ENCODE data around the gene PAH.
A peak's percentile ranks its signal among the peaks of the same experiment; 100 is the strongest.

The PAH gene

DNA sequence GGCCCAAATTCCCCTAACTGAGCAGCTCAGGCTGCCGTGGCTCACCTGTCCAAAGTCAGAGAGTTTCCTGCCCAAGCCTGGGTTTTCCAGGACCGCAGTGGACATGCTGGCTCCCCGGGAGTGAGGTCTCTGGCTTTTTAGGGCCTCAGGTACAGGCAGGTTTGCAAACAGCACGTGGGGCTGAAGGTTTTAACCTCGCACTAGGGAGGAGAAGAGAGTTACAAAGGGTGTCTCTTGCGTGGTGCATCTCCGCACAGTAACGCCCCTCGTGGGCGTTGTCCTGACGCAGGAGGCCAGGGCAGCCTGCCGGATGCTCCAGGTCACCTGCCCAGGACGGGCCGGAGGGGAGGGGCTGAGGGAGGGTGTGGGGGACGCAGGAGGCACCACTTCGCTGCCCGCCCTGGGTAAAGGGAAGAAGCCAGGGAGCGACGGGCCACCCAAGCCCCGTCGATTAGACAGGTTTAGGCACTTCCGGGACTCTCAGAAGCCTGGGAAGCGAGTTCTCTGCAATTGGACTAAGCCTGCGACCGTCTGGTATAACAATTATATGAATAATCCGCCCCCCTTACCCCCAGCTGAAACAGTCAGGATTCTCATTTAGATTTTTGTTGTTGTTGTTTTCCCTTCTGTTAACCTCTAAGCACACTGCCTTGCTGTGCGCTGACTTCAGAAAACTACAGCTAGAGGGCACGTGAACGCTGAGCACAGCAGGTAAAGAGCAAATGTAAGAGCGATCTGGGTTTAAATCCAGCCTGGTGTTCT, at the start of gene PAH:
TSS of gene PAH (minus strand) at position 219 of the 762 bp plus-strand sequence. CDS start at position 105, 114 bp downstream.
- DNase-seq: peak; percentile 5

DNA sequence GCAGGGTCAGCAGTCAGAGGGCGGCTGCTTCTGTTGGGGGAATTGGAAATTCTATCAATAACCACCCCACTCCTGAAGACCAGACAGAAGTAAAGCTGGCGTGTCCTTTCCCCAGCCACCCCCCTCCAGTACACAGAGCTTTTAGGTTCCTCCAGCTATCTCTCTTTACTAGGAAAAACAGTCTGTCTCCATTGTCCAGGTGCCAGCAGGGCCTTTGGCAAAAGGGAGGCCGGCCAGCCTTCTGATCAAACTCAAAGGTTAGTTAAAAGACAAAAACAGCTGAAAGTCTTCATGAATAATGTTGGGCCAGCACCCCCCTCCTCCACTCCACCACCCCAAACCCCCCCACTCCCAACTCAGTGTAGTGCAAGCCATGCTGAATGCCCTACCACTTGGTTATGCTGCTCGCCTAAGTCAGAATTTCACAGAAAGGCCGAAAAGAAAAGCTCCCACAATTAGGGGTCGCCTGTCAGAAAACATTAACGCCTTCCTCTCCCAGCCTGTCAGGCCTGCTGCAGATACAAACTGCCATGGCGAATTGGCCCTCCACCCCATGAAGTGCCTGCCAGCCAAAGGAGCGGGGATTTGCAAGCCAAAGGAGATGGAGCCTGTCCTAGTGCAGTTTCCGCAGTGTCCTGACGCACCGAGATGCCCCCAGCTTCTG, 49.3 kb upstream of the PAH start:
- DNase-seq: no peak

DNA sequence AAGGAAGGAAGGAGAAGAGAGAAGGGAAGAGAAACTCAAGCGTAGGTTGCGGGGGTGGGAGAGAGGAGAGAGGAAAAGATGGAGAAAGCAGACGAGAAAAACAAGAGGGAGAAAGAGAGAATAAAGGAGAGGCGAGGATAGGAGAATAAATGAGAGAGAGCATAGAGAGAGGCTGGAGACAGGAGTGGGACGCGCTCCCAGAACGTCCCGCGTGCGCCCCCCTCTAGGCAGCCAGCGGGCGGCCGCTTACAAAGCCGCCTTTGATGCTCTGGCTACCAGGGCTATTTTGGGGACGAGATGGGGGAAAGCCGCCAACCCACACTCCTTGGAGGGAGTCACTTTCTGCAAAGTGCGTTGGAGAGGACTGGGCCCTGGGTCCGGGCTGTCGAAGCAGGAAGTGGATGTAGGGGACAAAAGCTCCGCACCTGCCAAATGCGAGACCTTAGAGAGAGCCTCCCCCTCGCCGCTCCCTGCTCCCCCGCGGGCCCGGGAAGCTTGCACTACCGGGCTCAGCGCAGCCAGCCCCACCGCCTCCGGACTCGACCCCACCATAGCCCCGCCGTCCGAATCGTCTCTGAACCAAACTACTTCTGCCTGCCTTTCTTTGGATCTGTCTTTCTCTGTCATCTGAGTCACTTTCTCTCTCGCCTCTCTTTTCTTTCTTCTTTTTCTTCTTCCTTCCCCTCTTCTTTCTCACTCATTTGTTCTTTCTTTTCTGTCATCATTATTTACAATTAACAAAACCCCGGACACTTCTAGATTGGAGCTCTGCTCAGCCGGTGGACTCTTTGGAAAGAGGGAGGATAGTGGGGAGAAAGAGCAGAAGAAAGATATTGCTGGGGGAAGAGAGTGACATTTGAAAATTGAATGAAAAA, 48.5 kb upstream of the PAH start:
- no peak for DNase-seq

DNA sequence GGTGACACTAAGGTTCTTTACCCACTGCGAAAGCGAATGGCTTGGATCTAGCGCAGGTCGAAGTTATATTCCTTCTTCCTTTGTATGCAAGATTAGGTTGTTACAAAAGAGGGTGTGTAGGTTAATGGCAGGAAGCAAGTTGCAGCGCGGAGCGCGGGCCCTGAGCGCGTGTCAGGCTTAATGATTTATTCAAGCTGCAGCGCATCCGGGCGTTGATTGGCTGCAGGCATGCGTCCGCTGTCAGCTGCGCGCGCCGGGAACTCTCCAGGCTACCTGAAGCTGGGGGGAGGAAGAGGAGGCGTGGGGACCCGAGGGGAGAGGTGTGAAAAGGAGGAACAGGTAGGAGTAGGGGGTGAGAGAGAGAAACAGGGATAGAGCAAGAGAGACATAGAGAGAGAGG, 47.8 kb upstream of the PAH start:
- no peak for DNase-seq

DNA sequence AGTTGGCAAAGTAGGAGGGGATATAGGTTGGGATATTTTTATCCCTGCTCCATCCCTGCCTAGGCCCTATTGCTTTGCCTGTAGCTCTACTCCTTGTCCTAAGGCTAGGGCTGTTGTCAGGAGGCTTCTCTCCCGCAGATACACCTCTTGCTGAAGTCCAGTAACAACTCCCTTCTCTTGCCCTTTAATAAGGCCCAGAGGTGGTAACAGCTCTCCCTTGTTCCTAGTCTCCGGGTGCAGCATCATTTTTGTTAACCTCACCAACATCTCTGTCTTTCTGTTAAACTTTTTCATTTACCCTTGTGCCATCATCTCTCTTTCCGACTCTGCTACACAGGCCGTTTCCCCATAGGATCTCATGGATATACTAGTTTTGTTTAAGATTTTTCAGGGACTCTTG, 46.8 kb upstream of the PAH start:
- DNase-seq: no peak

DNA sequence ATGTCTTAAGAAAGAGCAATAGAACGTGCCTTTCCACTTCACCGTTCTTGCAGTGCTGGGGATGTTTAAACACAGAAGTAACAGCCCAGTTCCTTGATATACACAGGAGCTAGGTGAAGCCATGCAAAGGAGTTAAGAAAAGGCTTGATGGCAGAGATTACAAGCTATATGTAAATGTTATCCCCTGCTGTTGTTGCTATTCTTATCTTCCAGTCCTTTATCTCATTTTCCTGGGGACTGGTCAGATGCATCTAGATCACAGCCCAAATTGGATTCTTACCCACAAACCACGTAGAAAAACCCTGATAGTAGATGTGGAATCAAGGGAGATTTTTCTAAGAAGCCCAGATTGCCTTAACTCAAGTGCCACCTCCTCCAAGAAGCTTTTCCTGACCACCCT, 45.9 kb upstream of the PAH start:
- no peak for DNase-seq

DNA sequence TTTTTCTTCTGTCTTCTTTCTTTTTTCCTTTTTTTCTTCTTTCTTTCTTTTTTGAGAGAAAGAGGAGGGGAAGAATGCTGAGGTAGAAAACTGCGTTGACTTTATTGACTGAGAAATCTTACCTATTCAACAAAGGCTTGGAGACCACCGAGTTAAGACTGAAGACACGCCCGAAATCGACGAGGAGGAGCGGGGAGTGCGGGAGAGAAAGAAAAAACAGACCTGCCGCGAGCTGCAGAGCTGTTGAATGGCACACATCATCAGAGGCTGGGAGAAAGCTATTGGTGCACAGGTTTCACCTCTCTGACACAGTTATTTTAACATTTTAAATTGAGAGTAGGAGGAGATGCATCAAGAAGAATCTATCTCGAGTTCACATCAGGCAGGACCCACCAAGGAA, 45.5 kb upstream of the PAH start:
- no peak for DNase-seq

DNA sequence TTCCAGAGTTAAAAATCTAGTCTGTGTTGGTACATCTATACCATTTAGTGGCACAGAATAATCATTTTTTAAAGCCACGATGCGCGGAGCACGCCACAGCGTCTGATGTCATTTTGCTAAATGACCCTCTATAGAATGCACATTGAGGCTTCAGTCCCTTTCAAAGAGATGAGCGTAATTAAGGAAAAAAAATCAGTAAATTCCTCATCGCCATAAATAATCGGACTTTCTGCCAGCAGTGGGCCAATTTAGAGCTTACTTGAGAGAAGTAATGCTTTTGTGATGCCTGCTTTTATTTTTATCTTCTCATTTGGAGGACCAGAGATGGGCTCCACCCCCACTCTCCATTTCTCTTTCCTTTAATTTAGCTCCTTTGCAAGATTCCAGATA, 44.4 kb upstream of the PAH start:
- DNase-seq: no peak

DNA sequence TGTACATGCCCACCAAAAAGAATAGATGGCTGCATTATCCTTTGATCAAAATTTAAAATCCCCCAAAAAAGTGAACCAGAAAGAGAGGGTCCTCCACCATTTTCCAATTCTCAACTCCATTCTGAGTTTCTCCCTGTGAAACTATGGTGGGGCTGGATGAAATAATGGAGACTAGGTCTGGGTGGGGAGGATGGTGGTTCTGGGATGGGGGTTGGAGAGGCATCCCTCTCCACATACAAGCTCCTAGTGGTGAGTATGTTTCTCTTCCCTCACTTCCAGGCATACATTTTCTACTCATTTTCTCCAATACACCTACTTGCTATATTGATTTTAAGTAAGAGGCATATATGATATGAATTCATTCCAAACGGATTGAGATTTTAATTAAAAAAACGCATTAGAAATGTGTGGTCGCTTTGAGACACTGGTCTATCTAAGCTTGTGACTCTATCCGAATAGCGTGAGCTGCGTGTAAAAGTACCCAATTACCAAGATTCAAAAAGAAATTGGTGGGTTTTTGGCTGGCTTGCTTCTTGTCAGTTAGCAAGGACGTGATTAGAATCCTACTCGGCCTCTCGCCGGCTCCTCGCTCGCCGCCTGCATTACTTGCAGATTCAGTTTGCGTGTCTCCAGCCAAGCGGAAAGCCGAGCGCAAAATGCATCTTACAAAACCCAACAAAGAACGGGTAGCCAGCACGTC, 43.9 kb upstream of the PAH start:
- no peak for DNase-seq

DNA sequence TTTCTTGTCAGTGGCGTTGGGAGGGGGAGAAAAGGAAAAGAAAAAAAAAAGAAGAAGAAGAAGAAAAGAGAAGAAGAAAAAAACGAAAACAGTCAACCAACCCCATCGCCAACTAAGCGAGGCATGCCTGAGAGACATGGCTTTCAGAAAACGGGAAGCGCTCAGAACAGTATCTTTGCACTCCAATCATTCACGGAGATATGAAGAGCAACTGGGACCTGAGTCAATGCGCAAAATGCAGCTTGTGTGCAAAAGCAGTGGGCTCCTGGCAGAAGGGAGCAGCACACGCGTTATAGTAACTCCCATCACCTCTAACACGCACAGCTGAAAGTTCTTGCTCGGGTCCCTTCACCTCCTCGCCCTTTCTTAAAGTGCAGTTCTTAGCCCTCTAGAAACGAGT, 42.3 kb upstream of the PAH start:
- no peak for DNase-seq

DNA sequence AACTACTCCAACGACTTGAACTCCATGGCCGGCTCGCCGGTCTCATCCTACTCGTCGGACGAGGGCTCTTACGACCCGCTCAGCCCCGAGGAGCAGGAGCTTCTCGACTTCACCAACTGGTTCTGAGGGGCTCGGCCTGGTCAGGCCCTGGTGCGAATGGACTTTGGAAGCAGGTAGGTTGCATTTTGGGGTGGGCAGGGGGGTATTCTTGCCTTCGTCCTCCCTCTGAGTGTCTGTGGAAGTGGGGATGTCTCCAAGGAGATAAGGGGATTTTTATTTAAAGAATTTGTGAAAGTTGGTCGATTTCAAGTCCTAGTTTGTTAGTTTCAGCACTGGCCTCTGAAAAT, 41.8 kb upstream of the PAH start:
- DNase-seq: no peak

DNA sequence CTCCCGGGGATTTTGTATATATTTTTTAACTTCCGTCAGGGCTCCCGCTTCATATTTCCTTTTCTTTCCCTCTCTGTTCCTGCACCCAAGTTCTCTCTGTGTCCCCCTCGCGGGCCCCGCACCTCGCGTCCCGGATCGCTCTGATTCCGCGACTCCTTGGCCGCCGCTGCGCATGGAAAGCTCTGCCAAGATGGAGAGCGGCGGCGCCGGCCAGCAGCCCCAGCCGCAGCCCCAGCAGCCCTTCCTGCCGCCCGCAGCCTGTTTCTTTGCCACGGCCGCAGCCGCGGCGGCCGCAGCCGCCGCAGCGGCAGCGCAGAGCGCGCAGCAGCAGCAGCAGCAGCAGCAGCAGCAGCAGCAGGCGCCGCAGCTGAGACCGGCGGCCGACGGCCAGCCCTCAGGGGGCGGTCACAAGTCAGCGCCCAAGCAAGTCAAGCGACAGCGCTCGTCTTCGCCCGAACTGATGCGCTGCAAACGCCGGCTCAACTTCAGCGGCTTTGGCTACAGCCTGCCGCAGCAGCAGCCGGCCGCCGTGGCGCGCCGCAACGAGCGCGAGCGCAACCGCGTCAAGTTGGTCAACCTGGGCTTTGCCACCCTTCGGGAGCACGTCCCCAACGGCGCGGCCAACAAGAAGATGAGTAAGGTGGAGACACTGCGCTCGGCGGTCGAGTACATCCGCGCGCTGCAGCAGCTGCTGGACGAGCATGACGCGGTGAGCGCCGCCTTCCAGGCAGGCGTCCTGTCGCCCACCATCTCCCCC, 41.2 kb upstream of the PAH start:
- no peak for DNase-seq

DNA sequence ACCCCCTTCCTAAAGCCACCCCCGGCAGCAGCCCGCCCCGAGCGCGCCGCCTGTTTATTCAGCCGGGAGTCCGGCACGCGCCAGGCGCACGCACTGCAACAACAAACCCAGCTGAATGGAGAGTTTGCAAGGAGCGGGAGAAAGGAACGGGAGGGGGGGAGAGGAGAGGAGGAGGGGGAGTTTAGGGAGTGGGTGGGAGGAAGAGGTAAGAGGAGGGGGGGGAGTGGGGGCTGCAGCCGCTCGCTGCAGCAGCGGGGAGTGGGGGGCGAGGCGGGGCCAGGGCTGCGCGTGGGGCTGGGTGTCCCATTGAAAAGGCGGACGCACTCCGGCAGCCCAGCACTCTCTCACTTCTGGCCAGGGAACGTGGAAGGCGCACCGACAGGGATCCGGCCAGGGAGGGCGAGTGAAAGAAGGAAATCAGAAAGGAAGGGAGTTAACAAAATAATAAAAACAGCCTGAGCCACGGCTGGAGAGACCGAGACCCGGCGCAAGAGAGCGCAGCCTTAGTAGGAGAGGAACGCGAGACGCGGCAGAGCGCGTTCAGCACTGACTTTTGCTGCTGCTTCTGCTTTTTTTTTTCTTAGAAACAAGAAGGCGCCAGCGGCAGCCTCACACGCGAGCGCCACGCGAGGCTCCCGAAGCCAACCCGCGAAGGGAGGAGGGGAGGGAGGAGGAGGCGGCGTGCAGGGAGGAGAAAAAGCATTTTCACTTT, 40.5 kb upstream of the PAH start, which contains the start of gene ASCL1:
TSS of gene ASCL1 (plus strand) at position 336 of the 712 bp plus-strand sequence. CDS start 571 bp downstream, outside the sequence.
- DNase-seq: no peak

DNA sequence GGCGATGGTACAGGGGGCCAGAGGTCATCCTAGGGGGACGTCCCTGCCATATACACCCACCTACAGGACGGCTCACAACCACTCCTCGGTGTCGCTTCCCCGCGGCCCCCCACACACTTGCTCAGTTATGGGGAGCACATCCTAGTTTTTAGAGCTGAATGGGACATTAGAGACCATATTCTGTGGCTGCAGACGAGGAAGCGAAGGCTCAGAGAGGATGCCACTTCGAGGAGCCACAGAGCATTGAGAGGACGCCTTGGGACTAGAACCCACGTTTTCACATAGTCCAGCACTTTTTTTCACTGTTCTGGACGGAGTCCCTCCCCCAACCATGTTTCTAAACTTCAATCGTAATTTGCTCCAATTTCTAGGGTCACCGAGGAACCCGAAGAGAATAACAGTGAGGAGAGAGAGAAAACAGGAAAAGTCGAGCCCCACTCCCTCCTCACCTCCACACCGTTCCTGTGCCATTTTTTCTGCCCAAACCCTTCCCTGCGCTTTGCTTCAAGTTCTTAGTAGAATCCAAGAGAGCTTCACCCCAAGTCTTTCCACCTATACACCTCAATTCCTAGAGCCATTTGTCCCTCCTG, 39.8 kb upstream of the PAH start:
- DNase-seq: no peak

DNA sequence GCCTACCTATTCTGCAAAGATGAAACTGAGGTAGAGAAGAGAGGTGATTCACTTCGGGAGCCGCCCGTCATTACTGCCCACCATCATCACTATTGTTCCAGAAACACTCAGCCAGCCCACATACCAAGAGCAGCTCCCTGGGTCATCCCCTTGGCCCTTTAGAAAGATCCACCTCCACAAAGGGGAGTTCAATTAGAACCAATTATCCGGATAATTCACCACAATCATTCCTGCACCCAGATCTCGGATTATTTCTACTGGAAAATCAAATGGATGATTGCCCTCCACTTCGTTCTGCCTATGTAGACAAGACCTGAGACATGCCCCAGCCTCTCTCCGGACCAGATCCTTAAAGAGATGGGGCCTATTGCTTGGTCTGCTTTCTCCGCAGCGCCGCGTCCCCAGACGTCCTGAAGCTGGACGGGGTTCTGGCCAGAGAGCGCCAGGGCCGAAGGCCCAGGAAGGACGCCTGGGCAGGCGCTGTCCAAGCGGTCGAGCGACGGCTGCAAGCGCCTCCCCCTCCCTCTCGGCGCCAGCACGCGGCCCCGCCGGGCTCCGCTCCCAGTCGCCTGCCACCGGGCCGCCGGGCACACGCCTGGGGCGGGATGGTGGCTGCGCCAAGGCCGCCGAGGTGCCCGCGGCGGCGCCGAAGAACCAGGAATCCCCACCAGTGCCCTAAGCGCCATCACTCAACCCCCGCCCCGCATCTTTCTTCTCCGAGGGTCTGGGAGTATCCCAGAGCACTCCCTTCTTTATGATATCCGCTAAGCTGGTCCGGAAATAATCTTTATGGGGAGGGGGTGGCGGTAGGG, 39.1 kb upstream of the PAH start:
- no peak for DNase-seq

DNA sequence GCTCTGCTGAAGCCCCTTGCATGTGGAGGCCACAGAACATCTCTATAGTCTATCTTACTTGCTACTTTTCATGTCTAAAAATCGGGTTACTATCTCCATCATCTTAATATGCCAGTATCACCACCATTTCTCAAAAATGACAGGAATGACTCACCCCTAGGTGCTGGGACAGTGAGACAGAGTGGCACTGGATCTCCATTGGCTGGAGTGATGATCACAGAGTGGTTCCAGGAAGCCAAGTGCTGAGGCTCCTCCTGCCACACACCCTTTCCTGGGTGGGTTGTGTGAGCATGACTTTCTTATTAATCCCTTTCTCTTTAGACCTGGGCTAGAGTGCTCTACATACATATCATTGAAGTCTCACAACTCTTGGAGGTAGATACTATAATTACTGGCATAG, 37.1 kb upstream of the PAH start:
- no peak for DNase-seq

DNA sequence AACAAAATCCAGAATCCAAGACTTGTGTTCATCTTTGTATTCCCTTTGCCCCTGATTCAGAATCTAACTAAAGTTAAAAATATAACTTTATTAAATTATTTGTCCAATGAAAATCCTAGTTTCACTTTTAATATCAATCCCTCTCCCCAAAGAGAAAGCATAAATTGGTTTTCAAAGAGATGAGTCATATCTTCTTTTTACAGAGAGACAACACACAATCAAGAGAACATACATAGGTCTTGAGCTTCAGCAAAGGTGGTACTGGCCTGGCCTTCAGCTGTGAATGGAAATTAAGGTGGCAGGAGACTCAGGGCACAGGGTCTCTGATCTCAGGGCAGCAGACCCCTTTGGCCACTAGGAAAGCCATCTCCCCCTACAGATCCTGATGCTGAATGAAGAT, 36.2 kb upstream of the PAH start:
- DNase-seq: no peak

DNA sequence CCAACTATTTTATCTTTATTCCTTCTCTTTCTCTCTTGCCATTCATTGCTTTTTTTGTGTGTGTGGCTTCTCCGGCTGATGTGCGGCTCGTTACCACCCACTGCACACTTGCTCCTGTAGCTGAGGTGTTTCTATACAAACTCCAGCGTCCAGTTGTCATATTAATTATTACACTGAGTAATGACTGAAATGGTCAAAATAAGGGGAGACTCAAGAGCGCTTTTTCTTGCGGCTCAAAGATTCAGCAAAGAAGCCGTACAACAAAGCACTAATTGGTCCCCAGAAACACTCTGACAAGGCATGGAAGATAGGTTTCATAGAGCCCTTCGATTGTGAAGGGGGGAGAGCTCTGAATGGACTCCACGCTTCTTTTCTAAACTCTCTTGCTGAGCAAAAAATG, 34.8 kb upstream of the PAH start:
- no peak for DNase-seq

DNA sequence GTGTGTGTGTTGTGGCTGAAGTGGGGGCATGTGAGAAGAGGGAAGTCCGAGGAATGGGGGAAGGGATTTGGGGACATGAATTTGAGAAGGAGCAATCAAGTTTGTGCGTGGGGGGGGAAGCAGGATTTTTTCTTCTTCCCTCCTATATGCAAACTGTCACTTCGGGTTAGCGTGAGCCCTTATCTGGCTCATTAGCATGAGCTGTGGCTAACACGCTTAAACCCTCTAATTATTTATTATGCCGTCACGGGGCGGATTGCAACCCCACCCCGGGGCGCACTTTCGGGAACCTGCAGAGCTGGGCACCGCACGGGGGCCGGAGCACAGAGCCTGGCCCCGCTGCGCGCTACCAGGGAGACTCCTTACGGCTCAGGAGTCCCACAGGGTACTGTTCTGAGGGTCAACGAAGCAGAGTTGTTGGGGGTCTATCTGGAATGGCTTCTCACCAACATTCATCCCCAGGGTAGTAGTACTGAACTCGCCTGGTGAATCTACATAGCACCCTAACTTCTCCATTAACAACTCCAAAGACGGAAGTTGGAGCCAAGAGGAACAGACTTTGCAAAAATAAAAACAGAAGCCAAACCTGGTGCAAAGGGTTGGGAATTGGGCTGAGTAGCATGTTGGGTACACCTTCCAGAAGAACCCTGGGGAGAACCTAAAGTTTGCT, 34.0 kb upstream of the PAH start:
- DNase-seq: no peak
